ENCODE results near the gene FAM8A1. TPM values are rescaled to one million over a fixed set of nuclear protein-coding genes. Genes with fewer than 3 reads are reported as not detected.
"Not testable (repeated sequence)": the region's sequence is repeated elsewhere in the genome, so short reads cannot be mapped to it uniquely, and the experiment has no call there.

Gene FAM8A1
- 13.9 and 15.1 TPM in 2 replicates for total RNA-seq (2012; rRNA removed)

- Histone ChIP-seq H3K4me1 (ENCODE audit: control insufficient read depth, insufficient read depth, low read length) (peaks cover 8% of the 10 kb centered on the region), H3K4me3 (ENCODE audit: low read length) (peak within 1 kb of the TSS; percentile 83), H3K9ac (ENCODE audit: low read depth, low read length) (peak within 1 kb of the TSS; percentile 85), H3K4me2 (ENCODE audit: low read length) (peak within 1 kb of the TSS; percentile 94), H3K36me3 (ENCODE audit: insufficient read depth, low read length) (no peaks in the 10 kb centered on the region), H3K27me3 (ENCODE audit: control insufficient read depth, insufficient read depth, low read length) (no peaks in the 10 kb centered on the region), H3K9me3 (replicated peaks; ENCODE audit: low read length) (no peaks in the 10 kb centered on the region)
These were observed at the start of gene FAM8A1 for GRCh38 chr6:17599877-17600526. FAM8A1 (plus strand) TSS chr6:17600302; CDS start chr6:17600410, 108 bp downstream.

- Histone ChIP-seq H3K36me3 (ENCODE audit: insufficient read depth, low read length) (peaks cover 8% of the 10 kb centered on the region), H3K9me3 (replicated peaks; ENCODE audit: low read length) (no peaks in the 10 kb centered on the region), H3K4me1 (ENCODE audit: control insufficient read depth, insufficient read depth, low read length) (no peaks in the 10 kb centered on the region), H3K27me3 (ENCODE audit: control insufficient read depth, insufficient read depth, low read length) (no peaks in the 10 kb centered on the region), H3K4me2 (ENCODE audit: low read length) (no peak overlapping the region), H3K4me3 (ENCODE audit: low read length) (no peak overlapping the region), H3K9ac (ENCODE audit: low read depth, low read length) (no peak overlapping the region)
These were observed 48.6 kb upstream of the FAM8A1 start for GRCh38 chr6:17551383-17551958.

GRCh38 chr6:17552861-17553260 lies 47.2 kb upstream of the FAM8A1 start:
- Histone ChIP-seq H3K4me1 (ENCODE audit: control insufficient read depth, insufficient read depth, low read length) (no peaks in the 10 kb centered on the region), H3K9ac (ENCODE audit: low read depth, low read length) (no peak overlapping the region), H3K9me3 (replicated peaks; ENCODE audit: low read length) (no peaks in the 10 kb centered on the region), H3K4me3 (ENCODE audit: low read length) (no peak overlapping the region), H3K4me2 (ENCODE audit: low read length) (no peak overlapping the region), H3K27me3 (ENCODE audit: control insufficient read depth, insufficient read depth, low read length) (no peaks in the 10 kb centered on the region), H3K36me3 (ENCODE audit: insufficient read depth, low read length) (peaks cover 9% of the 10 kb centered on the region)

- no peak overlapping the region for H3K4me3 ChIP-seq (ENCODE audit: low read length)
- H3K4me2 ChIP-seq (ENCODE audit: low read length) = no peak overlapping the region
- no peaks in the 10 kb centered on the region for H3K4me1 ChIP-seq (ENCODE audit: control insufficient read depth, insufficient read depth, low read length)
- H3K9ac ChIP-seq (ENCODE audit: low read depth, low read length) = no peak overlapping the region
- peaks cover 9% of the 10 kb centered on the region for H3K36me3 ChIP-seq (ENCODE audit: insufficient read depth, low read length)
- no peaks in the 10 kb centered on the region for H3K9me3 ChIP-seq (replicated peaks; ENCODE audit: low read length)
- no peaks in the 10 kb centered on the region for H3K27me3 ChIP-seq (ENCODE audit: control insufficient read depth, insufficient read depth, low read length)
These were observed 44.1 kb upstream of the FAM8A1 start for GRCh38 chr6:17556014-17556413.

GRCh38 chr6:17562636-17563035 lies 37.5 kb upstream of the FAM8A1 start:
- Histone ChIP-seq H3K4me2 (ENCODE audit: low read length) (no peak overlapping the region), H3K27me3 (ENCODE audit: control insufficient read depth, insufficient read depth, low read length) (no peaks in the 10 kb centered on the region), H3K4me3 (ENCODE audit: low read length) (no peak overlapping the region), H3K36me3 (ENCODE audit: insufficient read depth, low read length) (no peaks in the 10 kb centered on the region), H3K9ac (ENCODE audit: low read depth, low read length) (no peak overlapping the region), H3K4me1 (ENCODE audit: control insufficient read depth, insufficient read depth, low read length) (no peaks in the 10 kb centered on the region), H3K9me3 (replicated peaks; ENCODE audit: low read length) (no peaks in the 10 kb centered on the region)

- no peak overlapping the region for H3K4me3 ChIP-seq (ENCODE audit: low read length)
- H3K36me3 ChIP-seq (ENCODE audit: insufficient read depth, low read length) = no peaks in the 10 kb centered on the region
- H3K4me1 ChIP-seq (ENCODE audit: control insufficient read depth, insufficient read depth, low read length) = no peaks in the 10 kb centered on the region
- H3K4me2 ChIP-seq (ENCODE audit: low read length) = no peak overlapping the region
- no peaks in the 10 kb centered on the region for H3K9me3 ChIP-seq (replicated peaks; ENCODE audit: low read length)
- no peak overlapping the region for H3K9ac ChIP-seq (ENCODE audit: low read depth, low read length)
- H3K27me3 ChIP-seq (ENCODE audit: control insufficient read depth, insufficient read depth, low read length) = no peaks in the 10 kb centered on the region
These were observed 34.7 kb upstream of the FAM8A1 start for GRCh38 chr6:17565399-17565798.

GRCh38 chr6:17574866-17575560 lies 25.1 kb upstream of the FAM8A1 start:
- Histone ChIP-seq H3K4me3 (ENCODE audit: low read length) (no peak overlapping the region), H3K9me3 (replicated peaks; ENCODE audit: low read length) (peaks cover 4% of the 10 kb centered on the region), H3K9ac (ENCODE audit: low read depth, low read length) (no peak overlapping the region), H3K4me1 (ENCODE audit: control insufficient read depth, insufficient read depth, low read length) (peaks cover 8% of the 10 kb centered on the region), H3K36me3 (ENCODE audit: insufficient read depth, low read length) (no peaks in the 10 kb centered on the region), H3K27me3 (ENCODE audit: control insufficient read depth, insufficient read depth, low read length) (no peaks in the 10 kb centered on the region), H3K4me2 (ENCODE audit: low read length) (peak overlapping the region; percentile 33)

- Histone ChIP-seq H3K36me3 (ENCODE audit: insufficient read depth, low read length) (no peaks in the 10 kb centered on the region), H3K27me3 (ENCODE audit: control insufficient read depth, insufficient read depth, low read length) (no peaks in the 10 kb centered on the region), H3K4me3 (ENCODE audit: low read length) (no peak overlapping the region), H3K9me3 (replicated peaks; ENCODE audit: low read length) (peaks cover 4% of the 10 kb centered on the region), H3K9ac (ENCODE audit: low read depth, low read length) (no peak overlapping the region), H3K4me1 (ENCODE audit: control insufficient read depth, insufficient read depth, low read length) (peaks cover 8% of the 10 kb centered on the region), H3K4me2 (ENCODE audit: low read length) (no peak overlapping the region)
These were observed 23.0 kb upstream of the FAM8A1 start for GRCh38 chr6:17577059-17577458.

GRCh38 chr6:17580518-17581048 lies 19.5 kb upstream of the FAM8A1 start:
- peak overlapping the region; percentile 73 for H3K4me3 ChIP-seq (ENCODE audit: low read length)
- H3K9ac ChIP-seq (ENCODE audit: low read depth, low read length) = peak overlapping the region; percentile 81
- peaks cover 7% of the 10 kb centered on the region for H3K4me1 ChIP-seq (ENCODE audit: control insufficient read depth, insufficient read depth, low read length)
- H3K4me2 ChIP-seq (ENCODE audit: low read length) = peak overlapping the region; percentile 78
- peaks cover 4% of the 10 kb centered on the region for H3K9me3 ChIP-seq (replicated peaks; ENCODE audit: low read length)
- no peaks in the 10 kb centered on the region for H3K36me3 ChIP-seq (ENCODE audit: insufficient read depth, low read length)
- H3K27me3 ChIP-seq (ENCODE audit: control insufficient read depth, insufficient read depth, low read length) = no peaks in the 10 kb centered on the region

- H3K36me3 ChIP-seq (ENCODE audit: insufficient read depth, low read length); H3K9ac ChIP-seq (ENCODE audit: low read depth, low read length); H3K27me3 ChIP-seq (ENCODE audit: control insufficient read depth, insufficient read depth, low read length); H3K4me3 ChIP-seq (ENCODE audit: low read length); H3K4me1 ChIP-seq (ENCODE audit: control insufficient read depth, insufficient read depth, low read length); H3K4me2 ChIP-seq (ENCODE audit: low read length); H3K9me3 ChIP-seq (replicated peaks; ENCODE audit: low read length): not testable (repeated sequence)
These were observed 18.8 kb upstream of the FAM8A1 start for GRCh38 chr6:17581282-17581681.

GRCh38 chr6:17583811-17584210 lies 16.3 kb upstream of the FAM8A1 start:
- Histone ChIP-seq H3K4me3 (ENCODE audit: low read length) (peak overlapping the region; percentile 17), H3K4me2 (ENCODE audit: low read length) (peak overlapping the region; percentile 61), H3K9ac (ENCODE audit: low read depth, low read length) (peak overlapping the region; percentile 49)

More at GRCh38 chr6:17583811-17584210, 16.3 kb upstream of the FAM8A1 start:
- peaks cover 7% of the 10 kb centered on the region for H3K4me1 ChIP-seq (ENCODE audit: control insufficient read depth, insufficient read depth, low read length)
- no peaks in the 10 kb centered on the region for H3K9me3 ChIP-seq (replicated peaks; ENCODE audit: low read length)
- no peaks in the 10 kb centered on the region for H3K27me3 ChIP-seq (ENCODE audit: control insufficient read depth, insufficient read depth, low read length)
- H3K36me3 ChIP-seq (ENCODE audit: insufficient read depth, low read length) = no peaks in the 10 kb centered on the region

All from skeletal muscle satellite cell (primary cell).